C4-2B (cell line): ENCODE data around the gene RHOG.

Experiments
- CTCF ChIP-seq: fragments of 450-650 bp; conservative IDR thresholded peaks from 2 replicates; pipeline ENCODE4 v1.5.1; 2017; ENCODE audit warnings: mild to moderate bottlenecking
- ZFX ChIP-seq: fragments of 450-650 bp; IDR thresholded peaks from 2 replicates; pipeline ENCODE4 v1.6.1; 2017

GRCh38 chr11:3886985-3887384 lies 46.2 kb upstream of the RHOG start:
- no peak for TF ChIP-seq CTCF
- TF ChIP-seq ZFX, result no peak
